Large intestine (tissue), 3 donors: ENCODE results near the gene HOOK2. TPM values are rescaled to one million over a fixed set of nuclear protein-coding genes. Genes with fewer than 3 reads are reported as not detected.
"Not testable (repeated sequence)": the region's sequence is repeated elsewhere in the genome, so short reads cannot be mapped to it uniquely, and the experiment has no call there.

Experiments
- DNase-seq, 2 donors: peaks; one replicate each; pipeline versions ENCODE4 v3.0.0 to v3.0.0-alpha.2; 2013
- H3K27ac ChIP-seq: one replicate; pipeline ENCODE4 v1.5.1; 2013; ENCODE audit warnings: low read length
- H3K27me3 ChIP-seq: 2 replicates; pipeline ENCODE4 v1.6.1; 2013; ENCODE audit warnings: low read length; ENCODE audit not compliant: control insufficient read depth, insufficient read depth
- H3K36me3 ChIP-seq: 2 replicates; pipeline ENCODE4 v1.6.1; 2013; ENCODE audit warnings: low read length; ENCODE audit not compliant: control insufficient read depth, insufficient read depth
- H3K4me1 ChIP-seq: one replicate; pipeline ENCODE4 v1.6.1; 2013; ENCODE audit warnings: low read length; ENCODE audit not compliant: control insufficient read depth, insufficient read depth
- H3K4me3 ChIP-seq: one replicate; pipeline ENCODE4 v1.5.1; 2013; ENCODE audit warnings: low read length
- H3K9me3 ChIP-seq: one replicate; pipeline ENCODE4 v1.6.1; 2013; ENCODE audit warnings: mild to moderate bottlenecking, low read depth, low read length, moderate library complexity; ENCODE audit not compliant: control insufficient read depth
- WGBS: methylation state at CpG from one replicate; pipeline ENCODE4 v1.1.5; 2013; ENCODE audit warnings: low lambda C conversion rate; ENCODE audit not compliant: insufficient coverage; 5-methylcytosine and 5-hydroxymethylcytosine counted together
- polyA plus RNA-seq: library from polyadenylated mRNA; unstranded; fragments of 120-200 nt; gene quantifications from one replicate; pipeline ENCODE4 v1.2.1, GENCODE V29; 2013

Gene HOOK2
- polyA plus RNA-seq, 1 donor, result 192 TPM

DNA sequence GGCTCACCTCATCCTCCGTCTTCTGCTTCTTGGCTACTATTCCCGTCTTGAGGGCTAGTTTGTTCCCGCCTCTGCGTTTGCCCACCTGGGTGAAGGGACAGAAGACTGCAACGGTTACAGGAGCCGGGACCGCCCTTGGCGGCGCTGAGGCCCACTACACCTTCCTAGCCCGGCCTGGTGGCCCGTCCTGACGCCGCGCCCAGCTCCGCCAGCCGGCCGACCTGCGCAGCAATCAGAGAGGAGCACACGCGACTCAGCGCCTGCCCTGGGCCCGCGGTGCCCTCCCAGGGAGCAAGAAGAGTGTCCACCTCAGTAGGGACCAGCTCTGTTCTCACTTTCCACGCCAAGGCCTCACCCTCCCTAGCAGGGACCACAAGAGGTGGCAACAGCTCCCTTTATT lies 44.0 kb downstream of the HOOK2 start:
- no peak overlapping the region for H3K27ac ChIP-seq
- no peak overlapping the region for H3K4me3 ChIP-seq
- peaks cover 29% of the 10 kb centered on the region for H3K36me3 ChIP-seq
- WGBS, result no CpG with 5 or more reads among the region's 24 CpGs
- DNase-seq, result no peak
- H3K4me1 ChIP-seq, result peaks cover 12% of the 10 kb centered on the region
- H3K9me3 ChIP-seq, result no peaks in the 10 kb centered on the region
- no peaks in the 10 kb centered on the region for H3K27me3 ChIP-seq

GRCh38 chr19:12730064-12730463 lies 45.3 kb downstream of the HOOK2 start:
- H3K27ac ChIP-seq, result no peak overlapping the region
- no peaks in the 10 kb centered on the region for H3K27me3 ChIP-seq
- peaks cover 29% of the 10 kb centered on the region for H3K36me3 ChIP-seq
- no peaks in the 10 kb centered on the region for H3K9me3 ChIP-seq
- DNase-seq, result no peak
- no CpG with 5 or more reads among the region's 3 CpGs for WGBS
- peaks cover 12% of the 10 kb centered on the region for H3K4me1 ChIP-seq
- no peak overlapping the region for H3K4me3 ChIP-seq

- Histone ChIP-seq H3K4me3 (no peak overlapping the region), H3K27ac (no peak overlapping the region), H3K36me3 (peaks cover 29% of the 10 kb centered on the region), H3K27me3 (no peaks in the 10 kb centered on the region), H3K9me3 (no peaks in the 10 kb centered on the region), H3K4me1 (peaks cover 12% of the 10 kb centered on the region)
- 80% methylated on average over 1 of the region's 9 CpGs for WGBS
- no peak for DNase-seq
Observed at GRCh38 chr19:12727745-12728433, 47.5 kb downstream of the HOOK2 start.

- Histone ChIP-seq H3K27me3 (no peaks in the 10 kb centered on the region), H3K27ac (no peak overlapping the region), H3K4me1 (peaks cover 4% of the 10 kb centered on the region), H3K4me3 (no peak overlapping the region), H3K36me3 (peaks cover 26% of the 10 kb centered on the region), H3K9me3 (no peaks in the 10 kb centered on the region)
- no CpG with 5 or more reads among the region's 2 CpGs for WGBS
- DNase-seq, result no peak
Observed at GRCh38 chr19:12726988-12727316, 48.4 kb downstream of the HOOK2 start.

DNA sequence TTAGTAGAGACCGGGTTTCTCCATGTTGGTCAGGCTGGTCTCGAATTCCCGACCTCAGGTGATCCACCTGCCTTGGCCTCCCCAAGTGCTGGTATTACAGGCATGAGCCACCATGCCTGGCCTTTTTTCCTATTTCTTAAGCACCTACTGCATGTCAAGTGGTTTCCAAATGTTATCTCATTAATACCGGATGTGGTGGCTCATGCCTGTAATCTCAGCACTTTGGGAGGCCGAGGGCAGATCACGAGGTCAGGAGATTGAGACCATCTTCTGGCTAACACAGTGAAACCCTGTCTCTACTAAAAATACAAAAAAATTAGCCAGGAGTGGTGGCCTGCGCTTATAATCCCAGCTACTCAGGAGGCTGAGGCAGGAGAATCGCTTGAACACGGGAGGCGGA lies 49.7 kb downstream of the HOOK2 start:
- DNase-seq, H3K4me1 ChIP-seq, H3K27me3 ChIP-seq, H3K9me3 ChIP-seq, H3K27ac ChIP-seq, H3K4me3 ChIP-seq: not testable (repeated sequence)
- no CpG with 5 or more reads among the region's 10 CpGs for WGBS
- H3K36me3 ChIP-seq, result peaks cover 20% of the 10 kb centered on the region

- Histone ChIP-seq H3K9me3 (no peaks in the 10 kb centered on the region), H3K27ac (peak within 1 kb of the TSS; percentile 69), H3K4me1 (peaks cover 9% of the 10 kb centered on the region), H3K36me3 (peaks cover 17% of the 10 kb centered on the region), H3K4me3 (peak within 1 kb of the TSS; percentile 83), H3K27me3 (no peaks in the 10 kb centered on the region)
- no CpG with 5 or more reads among the region's 28 CpGs for WGBS
- peak; percentile 60 to 74 for DNase-seq
Observed at GRCh38 chr19:12723641-12724426, 51.5 kb downstream of the HOOK2 start, which contains the start of gene TNPO2. TNPO2 (minus strand) TSS chr19:12723932; CDS start chr19:12720977, 2,955 bp downstream.

GRCh38 chr19:12723381-12723640 lies 52.0 kb downstream of the HOOK2 start:
- no peaks in the 10 kb centered on the region for H3K27me3 ChIP-seq
- H3K4me3 ChIP-seq, result peak overlapping the region; percentile 83
- peaks cover 19% of the 10 kb centered on the region for H3K36me3 ChIP-seq
- no CpG with 5 or more reads among the region's 7 CpGs for WGBS
- peak overlapping the region; percentile 69 for H3K27ac ChIP-seq
- H3K9me3 ChIP-seq, result no peaks in the 10 kb centered on the region
- DNase-seq, result no peak
- peaks cover 9% of the 10 kb centered on the region for H3K4me1 ChIP-seq

GRCh38 chr19:12722566-12723380 lies 52.6 kb downstream of the HOOK2 start:
- Histone ChIP-seq H3K4me3 (peak overlapping the region; percentile 83), H3K36me3 (peaks cover 18% of the 10 kb centered on the region), H3K27ac (peak overlapping the region; percentile 82), H3K9me3 (no peaks in the 10 kb centered on the region), H3K4me1 (peaks cover 9% of the 10 kb centered on the region), H3K27me3 (no peaks in the 10 kb centered on the region)
- DNase-seq, result peak; percentile 98
- 0% methylated on average over 3 of the region's 32 CpGs for WGBS

DNA sequence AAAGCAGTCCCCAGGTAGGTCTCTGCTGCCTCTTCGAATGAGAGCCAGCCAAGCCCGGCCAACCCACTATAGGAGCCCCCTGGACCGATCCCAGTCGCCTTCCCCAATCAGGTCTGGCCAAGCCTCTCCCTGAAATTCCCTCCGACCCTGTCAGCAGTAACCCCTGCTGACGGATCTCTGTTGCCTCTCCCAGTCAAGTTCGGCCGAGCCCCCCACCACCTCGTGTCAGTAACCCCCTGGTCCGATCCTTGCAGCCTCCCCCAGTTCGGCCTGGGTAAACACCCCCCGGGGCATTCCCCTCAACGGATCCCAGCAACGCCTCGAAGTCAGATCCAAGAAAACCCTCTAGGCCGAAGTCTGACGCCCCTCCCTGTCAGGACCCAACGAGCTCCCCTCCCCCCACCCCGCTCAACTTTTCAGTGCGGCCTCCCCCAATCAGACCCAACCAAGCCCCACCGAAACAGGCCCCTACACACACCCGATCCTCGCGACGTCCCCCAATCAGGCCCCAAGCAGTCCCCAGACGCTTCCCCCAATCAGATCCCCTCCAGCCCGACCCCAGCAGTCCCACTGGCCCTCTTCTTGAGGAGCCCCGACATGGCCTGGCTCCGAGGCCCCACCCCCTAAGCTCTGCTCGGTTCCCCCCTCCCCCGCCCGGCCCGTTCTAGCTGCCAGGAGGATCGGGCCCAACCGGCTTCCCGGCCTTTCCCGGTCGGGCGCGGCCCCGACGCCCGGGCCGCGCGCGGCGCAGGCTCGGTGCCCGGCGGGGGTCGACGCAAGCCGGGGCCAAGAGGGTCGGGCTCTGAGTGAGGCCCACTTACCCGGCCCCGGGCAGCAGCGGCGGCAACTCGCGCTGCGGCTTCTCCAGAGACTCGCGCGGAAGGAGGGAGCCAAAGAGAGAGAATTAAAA lies 53.4 kb downstream of the HOOK2 start:
- no CpG with 5 or more reads among the region's 65 CpGs for WGBS
- peak overlapping the region; percentile 82 for H3K27ac ChIP-seq
- H3K4me1 ChIP-seq, result peaks cover 9% of the 10 kb centered on the region

More for the DNA sequence above, 53.4 kb downstream of the HOOK2 start:
- DNase-seq, result peak; percentile 50 to 80
- peak overlapping the region; percentile 83 for H3K4me3 ChIP-seq
- no peaks in the 10 kb centered on the region for H3K9me3 ChIP-seq
- peaks cover 20% of the 10 kb centered on the region for H3K36me3 ChIP-seq
- H3K27me3 ChIP-seq, result no peaks in the 10 kb centered on the region
